ENCODE measurements around the gene RASGRF2.

The RASGRF2 gene

DNA sequence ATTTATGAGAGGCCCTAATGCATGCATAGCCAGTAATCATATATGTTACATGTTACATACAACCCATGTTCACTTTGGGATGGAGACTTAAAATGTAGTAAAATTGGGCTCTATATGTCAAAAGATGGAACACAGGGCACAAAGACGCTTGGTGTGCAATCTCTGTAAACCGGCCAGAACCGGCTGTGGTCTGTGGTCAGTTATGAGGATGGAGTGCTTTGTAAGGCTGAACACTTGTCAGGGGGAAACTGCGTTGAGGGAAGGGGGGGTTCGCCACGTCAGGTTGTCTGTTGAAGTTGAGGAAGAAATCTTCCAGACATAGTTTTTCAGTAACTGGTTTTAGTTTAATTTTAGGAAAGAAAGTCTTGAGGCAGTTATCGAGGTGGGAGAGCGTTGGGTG, 270.3 kb downstream of the RASGRF2 start:
- no peak overlapping the region for H3K27ac Mint-ChIP-seq
- ATAC-seq: no peak
- H3K36me3 Mint-ChIP-seq: no peaks in the 10 kb centered on the region
- peaks cover 5% of the 10 kb centered on the region for H3K4me1 Mint-ChIP-seq
- no peaks in the 10 kb centered on the region for H3K9me3 Mint-ChIP-seq
- H3K4me3 Mint-ChIP-seq: no peak overlapping the region
- peaks cover 3% of the 10 kb centered on the region for H3K27me3 Mint-ChIP-seq

DNA sequence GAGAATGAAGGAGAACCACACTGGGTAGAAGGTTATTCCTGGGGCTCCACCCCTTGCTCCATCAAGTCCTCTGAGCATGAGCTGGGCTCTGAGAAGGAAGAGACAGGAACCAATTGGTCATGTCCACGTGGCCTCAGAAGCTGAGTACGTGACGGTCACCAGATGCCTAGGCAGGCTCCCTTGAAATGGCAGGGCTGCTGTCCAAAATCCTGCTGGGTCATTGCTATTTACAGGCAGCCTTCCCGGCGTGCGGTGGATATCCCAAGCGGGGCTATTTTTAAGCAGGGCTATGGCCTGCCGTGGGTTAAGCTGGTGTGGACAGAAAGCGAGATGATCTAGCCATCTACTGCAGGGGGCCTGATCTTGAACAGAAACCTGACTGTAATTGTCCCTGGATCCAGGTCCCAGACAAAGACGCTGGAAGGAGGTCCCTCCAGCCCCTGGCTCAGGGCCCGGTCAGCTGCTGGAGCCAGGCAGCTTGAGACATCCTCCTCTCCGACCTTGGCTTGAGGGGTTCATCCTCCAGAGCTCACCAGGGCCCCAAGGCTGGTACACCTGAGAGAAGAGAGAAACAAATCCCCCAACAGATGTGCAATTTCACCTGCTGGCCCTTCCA, 272.4 kb downstream of the RASGRF2 start:
- no peak for ATAC-seq
- H3K27ac Mint-ChIP-seq: no peak overlapping the region
- no peak overlapping the region for H3K4me3 Mint-ChIP-seq
- H3K36me3 Mint-ChIP-seq: no peaks in the 10 kb centered on the region
- H3K27me3 Mint-ChIP-seq: no peaks in the 10 kb centered on the region
- no peaks in the 10 kb centered on the region for H3K9me3 Mint-ChIP-seq
- H3K4me1 Mint-ChIP-seq: no peaks in the 10 kb centered on the region

DNA sequence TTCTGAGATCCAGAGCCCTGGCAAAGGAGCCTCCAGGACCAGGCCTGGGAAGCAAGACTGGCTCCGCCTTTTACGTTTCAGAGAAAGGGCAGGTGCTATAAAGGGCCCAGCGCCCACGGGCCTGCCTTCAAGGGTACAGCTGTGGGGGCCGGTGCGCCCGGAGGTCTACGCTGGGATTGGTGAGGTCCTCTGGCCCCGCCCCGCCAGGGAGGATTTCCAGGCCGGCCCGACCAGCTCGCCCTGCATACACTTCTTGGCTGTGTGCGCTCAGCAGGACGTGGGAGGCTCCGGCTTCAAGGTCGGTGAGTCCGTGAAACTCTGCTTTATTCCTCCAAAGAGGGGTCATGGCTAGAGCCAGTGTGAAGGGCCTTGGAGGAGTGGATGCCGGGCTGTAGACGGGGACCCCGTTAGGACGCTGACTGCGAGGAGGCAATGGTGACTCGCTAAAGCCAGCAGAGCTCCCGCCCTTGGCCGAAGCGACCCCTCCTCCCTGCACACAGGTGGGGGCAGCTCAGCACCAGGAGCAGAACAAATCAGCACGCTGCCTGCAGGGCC, 273.0 kb downstream of the RASGRF2 start, which contains the start of gene CKMT2:
CKMT2 (plus strand) TSS at position 243 of the 555 bp plus-strand sequence. CDS start 17,811 bp downstream, outside the sequence.
- no peaks in the 10 kb centered on the region for H3K9me3 Mint-ChIP-seq
- no peaks in the 10 kb centered on the region for H3K27me3 Mint-ChIP-seq
- H3K36me3 Mint-ChIP-seq: no peaks in the 10 kb centered on the region
- H3K4me3 Mint-ChIP-seq: no peak within 1 kb of the TSS
- H3K27ac Mint-ChIP-seq: no peak within 1 kb of the TSS
- no peaks in the 10 kb centered on the region for H3K4me1 Mint-ChIP-seq
- ATAC-seq: no peak

DNA sequence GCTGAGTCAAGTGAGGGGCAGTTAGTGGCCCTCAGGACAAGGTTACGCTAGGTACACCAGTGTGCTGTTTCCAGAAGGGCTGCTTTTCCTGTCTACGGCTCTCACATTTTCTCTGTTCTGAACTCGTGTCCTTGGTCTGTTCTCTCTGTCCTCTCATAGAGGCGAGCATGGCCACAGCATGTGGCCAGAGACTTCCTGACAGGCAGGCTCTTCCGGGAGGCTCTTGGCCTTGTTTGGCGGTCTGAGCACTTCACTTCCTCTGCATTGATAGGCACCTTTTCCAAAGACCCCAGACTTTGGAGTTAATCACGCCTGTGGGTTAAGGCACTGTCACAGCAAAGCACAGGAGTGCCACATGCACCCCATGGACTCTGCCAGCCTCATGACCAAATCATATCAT, 274.1 kb downstream of the RASGRF2 start:
- no peaks in the 10 kb centered on the region for H3K9me3 Mint-ChIP-seq
- H3K36me3 Mint-ChIP-seq: no peaks in the 10 kb centered on the region
- H3K4me1 Mint-ChIP-seq: no peaks in the 10 kb centered on the region
- H3K27ac Mint-ChIP-seq: no peak overlapping the region
- H3K27me3 Mint-ChIP-seq: no peaks in the 10 kb centered on the region
- ATAC-seq: no peak
- no peak overlapping the region for H3K4me3 Mint-ChIP-seq

DNA sequence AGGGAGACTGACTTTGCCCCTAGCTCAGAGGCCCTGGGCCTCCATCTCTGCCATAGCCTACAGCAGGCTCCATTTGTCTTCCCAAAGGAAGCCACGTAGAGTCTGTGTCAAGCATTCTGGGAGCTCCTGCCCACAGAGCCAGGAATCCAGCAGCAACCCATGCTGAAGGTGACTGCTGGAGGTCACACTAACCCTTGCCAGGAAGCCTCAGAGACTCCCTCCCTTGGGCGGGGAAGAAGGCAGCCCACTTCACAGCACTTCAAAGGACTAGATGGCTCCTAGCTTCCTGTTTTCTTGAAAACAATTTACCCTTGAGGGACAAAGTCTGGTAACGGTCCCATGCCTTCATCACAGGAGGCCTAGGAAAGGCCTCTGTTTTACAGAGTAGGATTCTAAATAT, 274.6 kb downstream of the RASGRF2 start:
- H3K27ac Mint-ChIP-seq: no peak overlapping the region
- no peaks in the 10 kb centered on the region for H3K36me3 Mint-ChIP-seq
- no peak for ATAC-seq
- H3K27me3 Mint-ChIP-seq: no peaks in the 10 kb centered on the region
- H3K4me1 Mint-ChIP-seq: no peaks in the 10 kb centered on the region
- no peak overlapping the region for H3K4me3 Mint-ChIP-seq
- no peaks in the 10 kb centered on the region for H3K9me3 Mint-ChIP-seq

DNA sequence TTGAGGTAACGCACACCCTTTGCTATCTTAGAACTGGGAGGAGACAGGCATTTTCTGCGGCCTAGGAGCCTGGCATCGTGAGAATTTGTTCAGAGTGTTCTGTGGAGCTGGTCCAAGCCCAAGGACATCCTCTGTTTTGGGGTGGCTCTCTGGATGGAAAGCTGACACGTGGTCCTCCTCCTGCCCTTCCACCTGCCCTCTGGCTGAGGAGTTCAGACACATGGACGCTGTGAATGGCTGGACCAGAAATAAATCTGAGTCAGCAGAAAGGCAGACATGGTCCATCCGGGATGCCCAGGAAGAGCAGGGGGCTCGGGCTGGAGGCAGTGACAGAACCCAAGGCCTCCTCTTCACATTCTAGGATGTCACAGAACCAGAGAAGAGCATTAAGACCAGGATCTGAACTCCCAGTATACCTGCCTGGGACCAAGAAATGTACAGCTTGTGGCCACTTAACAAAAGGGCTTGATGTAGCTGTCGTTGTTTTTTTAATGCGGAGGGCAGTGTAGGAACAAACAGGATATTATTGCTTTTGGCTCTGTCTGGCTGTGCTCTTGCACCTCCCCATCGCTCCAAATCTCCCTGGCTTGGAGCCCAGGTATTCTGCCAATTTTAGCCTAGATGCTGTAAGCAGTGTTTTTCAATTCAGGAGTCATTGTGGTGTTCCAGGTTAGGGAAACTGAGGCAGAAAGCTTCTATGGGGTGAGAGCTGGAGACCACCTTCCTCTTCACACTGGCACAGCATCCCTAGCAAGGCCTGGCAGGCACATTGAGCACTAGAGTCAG, 275.3 kb downstream of the RASGRF2 start:
- no peaks in the 10 kb centered on the region for H3K27me3 Mint-ChIP-seq
- ATAC-seq: no peak
- H3K4me1 Mint-ChIP-seq: no peaks in the 10 kb centered on the region
- no peak overlapping the region for H3K4me3 Mint-ChIP-seq
- H3K27ac Mint-ChIP-seq: no peak overlapping the region
- H3K9me3 Mint-ChIP-seq: no peaks in the 10 kb centered on the region
- H3K36me3 Mint-ChIP-seq: no peaks in the 10 kb centered on the region

DNA sequence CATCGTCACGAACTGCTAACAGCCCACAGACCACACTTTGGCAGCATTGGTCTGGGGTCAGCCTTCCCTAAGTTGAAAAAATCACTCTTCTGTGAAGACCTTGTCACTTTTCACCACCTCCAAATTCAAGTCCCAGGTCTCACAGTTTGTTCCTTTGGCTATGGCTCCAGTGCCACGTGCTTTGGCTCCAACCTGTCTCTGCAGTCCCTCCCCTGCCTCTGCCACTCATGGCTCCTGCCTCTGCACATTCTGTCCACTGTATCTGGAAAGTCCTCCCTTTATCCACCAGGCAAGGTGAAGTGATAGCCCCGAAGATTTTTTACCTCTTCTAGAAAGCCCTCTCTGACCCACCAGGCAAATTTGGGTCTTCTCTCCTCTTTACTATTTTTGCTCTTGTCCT, 278.3 kb downstream of the RASGRF2 start:
- no peak overlapping the region for H3K4me3 Mint-ChIP-seq
- peaks cover 11% of the 10 kb centered on the region for H3K4me1 Mint-ChIP-seq
- H3K36me3 Mint-ChIP-seq: no peaks in the 10 kb centered on the region
- no peak overlapping the region for H3K27ac Mint-ChIP-seq
- H3K9me3 Mint-ChIP-seq: no peaks in the 10 kb centered on the region
- H3K27me3 Mint-ChIP-seq: no peaks in the 10 kb centered on the region
- ATAC-seq: no peak

DNA sequence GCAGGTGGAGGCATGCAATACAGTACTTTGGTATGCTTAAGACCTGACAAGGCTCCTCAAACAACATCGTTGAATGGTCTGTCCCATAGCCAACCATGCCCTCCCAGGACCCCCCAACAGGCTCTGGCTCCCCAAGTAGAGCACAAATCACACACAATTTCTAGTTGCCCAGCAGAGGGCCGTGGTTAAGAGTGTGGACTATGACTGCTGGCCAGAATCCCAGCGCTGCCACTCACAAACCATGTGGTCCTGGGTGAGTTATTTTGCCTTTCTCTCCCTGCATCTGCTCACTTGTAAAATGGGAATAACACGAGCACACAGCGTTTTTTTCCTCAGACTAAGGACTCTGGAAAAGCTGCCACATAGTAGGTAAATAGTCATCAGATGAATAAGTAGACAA, 279.4 kb downstream of the RASGRF2 start:
- H3K27ac Mint-ChIP-seq: no peak overlapping the region
- no peak overlapping the region for H3K4me3 Mint-ChIP-seq
- peaks cover 11% of the 10 kb centered on the region for H3K4me1 Mint-ChIP-seq
- H3K36me3 Mint-ChIP-seq: no peaks in the 10 kb centered on the region
- no peaks in the 10 kb centered on the region for H3K9me3 Mint-ChIP-seq
- no peak for ATAC-seq
- H3K27me3 Mint-ChIP-seq: no peaks in the 10 kb centered on the region

DNA sequence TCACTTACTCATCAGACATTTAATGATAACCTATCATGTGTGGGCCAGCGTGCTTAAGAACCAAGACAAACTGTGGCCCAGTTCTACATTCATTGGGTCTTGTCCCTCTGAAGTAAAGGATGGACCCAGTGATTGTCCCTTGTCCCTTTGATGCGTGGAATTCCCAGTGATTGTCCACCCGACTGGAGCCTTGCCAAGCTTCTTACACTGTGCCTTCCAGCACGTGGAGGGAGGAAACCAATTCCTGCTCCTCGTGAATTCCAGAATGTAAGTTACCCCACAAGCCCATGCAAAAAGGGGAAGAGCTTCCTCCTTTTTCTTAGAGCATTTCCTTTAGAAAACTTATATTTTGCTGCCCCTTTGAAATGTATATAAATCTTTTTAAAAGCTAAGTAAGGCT, 280.8 kb downstream of the RASGRF2 start:
- ATAC-seq: no peak
- Mint-ChIP-seq H3K27me3 (no peaks in the 10 kb centered on the region), H3K36me3 (peaks cover 8% of the 10 kb centered on the region), H3K4me3 (no peak overlapping the region), H3K27ac (no peak overlapping the region), H3K9me3 (no peaks in the 10 kb centered on the region), H3K4me1 (peaks cover 11% of the 10 kb centered on the region)

DNA sequence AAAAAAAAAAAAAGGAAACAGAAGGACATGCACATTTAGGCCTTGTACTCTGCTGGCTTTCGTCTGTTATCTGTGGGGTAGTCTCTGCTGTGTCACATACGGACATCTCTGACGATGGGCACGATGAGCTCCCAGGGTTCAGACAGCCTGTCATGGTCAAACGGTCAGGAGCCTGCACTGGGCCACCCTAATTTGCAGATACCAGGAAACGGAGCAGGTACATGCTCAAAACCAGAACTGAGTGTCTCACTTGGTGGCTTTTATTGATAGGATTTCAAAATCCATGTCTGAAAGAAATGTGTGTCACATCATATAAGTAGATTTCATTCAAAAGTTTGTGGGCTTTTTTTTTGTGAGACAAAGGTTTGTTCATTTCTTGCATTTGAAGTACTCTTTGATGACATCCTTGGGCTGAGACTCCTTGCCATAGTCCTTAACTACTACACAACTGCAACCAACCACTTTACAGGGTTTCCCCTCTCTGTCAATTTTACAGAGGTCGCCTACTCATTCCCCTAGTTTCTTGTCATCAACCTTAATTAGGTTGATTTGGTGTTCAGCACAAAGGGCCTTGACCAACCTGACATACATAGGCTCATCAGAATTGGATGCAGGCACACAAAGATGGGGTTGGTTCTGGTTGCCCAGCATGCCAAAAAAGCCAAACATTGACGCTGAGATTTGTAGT, 281.9 kb downstream of the RASGRF2 start:
- no peak overlapping the region for H3K4me3 Mint-ChIP-seq
- ATAC-seq: peak; percentile 29
- H3K4me1 Mint-ChIP-seq: peaks cover 11% of the 10 kb centered on the region
- no peak overlapping the region for H3K27ac Mint-ChIP-seq
- no peaks in the 10 kb centered on the region for H3K27me3 Mint-ChIP-seq
- no peaks in the 10 kb centered on the region for H3K9me3 Mint-ChIP-seq
- peaks cover 13% of the 10 kb centered on the region for H3K36me3 Mint-ChIP-seq

DNA sequence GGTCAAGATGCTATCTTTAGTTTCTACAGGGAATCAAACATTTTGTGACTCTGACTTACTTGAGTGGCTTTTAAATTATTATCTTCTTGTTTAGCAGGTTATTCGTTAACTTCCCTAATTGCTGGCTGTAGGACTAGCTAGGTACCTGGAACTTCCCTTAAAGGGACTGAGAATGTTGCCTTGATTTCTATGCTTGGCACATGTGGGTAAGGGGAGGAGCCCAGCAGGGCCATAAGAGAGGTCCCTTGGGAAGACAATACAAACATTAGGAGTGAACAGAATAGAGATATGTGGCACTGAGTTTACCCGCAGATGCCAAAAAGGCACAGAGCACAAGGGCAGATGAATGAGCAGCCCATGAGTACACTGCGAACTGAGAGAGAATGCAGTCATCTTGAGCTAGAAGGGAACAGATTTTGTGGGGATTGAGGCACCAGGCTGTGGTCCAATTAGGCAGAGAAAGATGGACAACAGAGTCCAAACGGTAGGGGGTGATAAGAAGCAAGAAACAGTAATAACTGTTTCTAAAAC, 282.8 kb downstream of the RASGRF2 start:
- ATAC-seq: no peak
- no peaks in the 10 kb centered on the region for H3K9me3 Mint-ChIP-seq
- peaks cover 11% of the 10 kb centered on the region for H3K4me1 Mint-ChIP-seq
- H3K27ac Mint-ChIP-seq: no peak overlapping the region
- H3K36me3 Mint-ChIP-seq: peaks cover 13% of the 10 kb centered on the region
- no peaks in the 10 kb centered on the region for H3K27me3 Mint-ChIP-seq
- no peak overlapping the region for H3K4me3 Mint-ChIP-seq

DNA sequence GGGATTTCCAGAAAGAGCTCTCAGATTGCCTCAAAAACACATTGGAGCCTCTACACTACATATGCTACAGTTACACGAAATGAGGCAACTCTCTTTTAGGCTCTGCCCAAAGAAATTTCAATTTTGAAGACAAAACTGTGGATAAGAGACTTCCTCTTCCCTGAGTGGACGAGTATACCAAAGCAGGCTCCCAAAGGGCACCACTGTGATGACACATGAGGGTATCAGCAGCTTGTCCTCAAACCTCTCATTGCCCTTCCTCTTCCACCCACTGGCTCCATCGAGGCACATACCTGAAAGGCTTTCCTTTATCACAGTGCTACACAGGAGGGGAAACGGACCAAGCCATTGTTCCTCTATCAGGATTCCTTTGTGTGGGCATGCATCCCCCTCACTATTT, 284.3 kb downstream of the RASGRF2 start:
- no peak overlapping the region for H3K27ac Mint-ChIP-seq
- no peak for ATAC-seq
- peaks cover 13% of the 10 kb centered on the region for H3K36me3 Mint-ChIP-seq
- H3K4me1 Mint-ChIP-seq: peaks cover 11% of the 10 kb centered on the region
- no peaks in the 10 kb centered on the region for H3K9me3 Mint-ChIP-seq
- H3K27me3 Mint-ChIP-seq: no peaks in the 10 kb centered on the region
- no peak overlapping the region for H3K4me3 Mint-ChIP-seq

DNA sequence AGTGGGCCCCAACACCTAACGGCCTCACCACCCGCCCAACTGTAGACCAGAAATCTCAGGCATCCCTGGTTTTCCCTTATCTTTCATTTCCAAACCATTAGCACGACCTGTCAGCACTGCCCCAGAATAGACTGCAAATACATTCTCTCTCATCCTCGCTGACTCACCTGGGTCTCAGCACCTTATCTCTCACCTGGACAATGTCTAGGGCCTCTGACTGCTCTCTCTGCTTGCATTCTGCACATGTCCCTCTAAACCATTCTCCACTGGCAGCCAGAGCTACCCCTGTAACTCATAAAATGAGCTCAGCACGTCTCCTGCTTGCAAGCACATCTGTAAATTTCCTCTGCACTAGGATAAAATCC, 285.7 kb downstream of the RASGRF2 start:
- Mint-ChIP-seq H3K4me1 (peaks cover 11% of the 10 kb centered on the region), H3K27me3 (no peaks in the 10 kb centered on the region), H3K4me3 (no peak overlapping the region), H3K9me3 (peaks cover 4% of the 10 kb centered on the region), H3K36me3 (peaks cover 26% of the 10 kb centered on the region), H3K27ac (no peak overlapping the region)
- no peak for ATAC-seq

DNA sequence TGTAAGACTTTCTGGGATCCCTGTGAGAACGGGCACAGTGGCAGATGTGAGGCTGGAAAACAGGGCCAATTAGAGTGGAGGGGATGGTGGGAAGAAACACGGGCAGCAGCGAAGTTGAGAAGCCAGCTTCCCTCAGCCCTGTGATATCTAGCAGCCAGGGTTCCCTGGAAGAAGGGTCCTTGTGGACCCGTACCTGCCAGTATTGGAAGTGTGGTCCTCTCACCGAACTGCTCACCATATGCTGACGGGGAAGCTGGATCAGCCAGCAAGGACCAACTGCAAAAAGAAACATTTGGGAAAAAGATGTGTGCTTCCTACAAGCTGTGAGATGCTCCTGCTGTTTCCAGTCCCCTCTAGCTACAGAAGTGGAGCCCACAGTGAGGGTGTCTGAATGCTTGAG, 286.5 kb downstream of the RASGRF2 start:
- no peak overlapping the region for H3K27ac Mint-ChIP-seq
- H3K4me3 Mint-ChIP-seq: no peak overlapping the region
- peaks cover 4% of the 10 kb centered on the region for H3K9me3 Mint-ChIP-seq
- H3K4me1 Mint-ChIP-seq: peaks cover 11% of the 10 kb centered on the region
- H3K36me3 Mint-ChIP-seq: peaks cover 32% of the 10 kb centered on the region
- no peak for ATAC-seq
- H3K27me3 Mint-ChIP-seq: no peaks in the 10 kb centered on the region

DNA sequence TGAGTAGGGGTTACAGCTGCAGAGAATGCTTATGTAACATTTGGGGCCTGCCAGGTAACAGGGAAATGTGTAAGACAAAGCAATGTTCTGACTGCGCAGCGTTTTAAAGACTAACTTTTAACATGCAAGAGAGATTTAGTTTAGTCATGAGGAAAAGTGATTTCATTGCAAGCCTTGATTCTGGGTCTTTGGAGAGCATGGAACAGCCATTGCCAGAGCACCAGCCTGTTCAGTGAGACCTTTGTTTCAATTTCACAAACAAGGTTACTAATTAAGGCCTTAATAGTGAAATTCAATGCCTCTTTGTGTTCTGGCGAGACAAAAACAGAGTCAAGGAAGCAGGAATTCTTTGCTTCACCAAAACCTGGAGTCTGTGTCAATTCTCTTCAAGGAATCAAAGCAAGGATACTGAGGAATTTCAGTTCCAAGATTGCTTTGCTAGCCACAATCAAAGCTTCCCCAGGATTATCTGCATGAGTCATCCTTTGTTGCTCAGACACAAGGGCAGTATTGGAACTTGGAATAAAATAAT, 287.3 kb downstream of the RASGRF2 start:
- no peak for ATAC-seq

More for the DNA sequence above, 287.3 kb downstream of the RASGRF2 start:
- H3K27ac Mint-ChIP-seq: no peak overlapping the region
- H3K4me3 Mint-ChIP-seq: no peak overlapping the region
- H3K4me1 Mint-ChIP-seq: peaks cover 7% of the 10 kb centered on the region
- H3K9me3 Mint-ChIP-seq: peaks cover 4% of the 10 kb centered on the region
- H3K27me3 Mint-ChIP-seq: no peaks in the 10 kb centered on the region
- H3K36me3 Mint-ChIP-seq: peaks cover 32% of the 10 kb centered on the region
